Measurements from ENCODE around the gene IFNAR1. TPM values are rescaled to one million over a fixed set of nuclear protein-coding genes. Genes with fewer than 3 reads are reported as not detected.

The IFNAR1 gene
- total and polyA plus RNA-seq, 2 of the 8 experiments (the other 6 are each of a cell fraction or from before 2014, with no cell fraction given), result 3.1 to 17.1 TPM

GRCh38 chr21:33355355-33355754, 30.6 kb downstream of the IFNAR1 start (continued):
- TF ChIP-seq, protein P1, sequence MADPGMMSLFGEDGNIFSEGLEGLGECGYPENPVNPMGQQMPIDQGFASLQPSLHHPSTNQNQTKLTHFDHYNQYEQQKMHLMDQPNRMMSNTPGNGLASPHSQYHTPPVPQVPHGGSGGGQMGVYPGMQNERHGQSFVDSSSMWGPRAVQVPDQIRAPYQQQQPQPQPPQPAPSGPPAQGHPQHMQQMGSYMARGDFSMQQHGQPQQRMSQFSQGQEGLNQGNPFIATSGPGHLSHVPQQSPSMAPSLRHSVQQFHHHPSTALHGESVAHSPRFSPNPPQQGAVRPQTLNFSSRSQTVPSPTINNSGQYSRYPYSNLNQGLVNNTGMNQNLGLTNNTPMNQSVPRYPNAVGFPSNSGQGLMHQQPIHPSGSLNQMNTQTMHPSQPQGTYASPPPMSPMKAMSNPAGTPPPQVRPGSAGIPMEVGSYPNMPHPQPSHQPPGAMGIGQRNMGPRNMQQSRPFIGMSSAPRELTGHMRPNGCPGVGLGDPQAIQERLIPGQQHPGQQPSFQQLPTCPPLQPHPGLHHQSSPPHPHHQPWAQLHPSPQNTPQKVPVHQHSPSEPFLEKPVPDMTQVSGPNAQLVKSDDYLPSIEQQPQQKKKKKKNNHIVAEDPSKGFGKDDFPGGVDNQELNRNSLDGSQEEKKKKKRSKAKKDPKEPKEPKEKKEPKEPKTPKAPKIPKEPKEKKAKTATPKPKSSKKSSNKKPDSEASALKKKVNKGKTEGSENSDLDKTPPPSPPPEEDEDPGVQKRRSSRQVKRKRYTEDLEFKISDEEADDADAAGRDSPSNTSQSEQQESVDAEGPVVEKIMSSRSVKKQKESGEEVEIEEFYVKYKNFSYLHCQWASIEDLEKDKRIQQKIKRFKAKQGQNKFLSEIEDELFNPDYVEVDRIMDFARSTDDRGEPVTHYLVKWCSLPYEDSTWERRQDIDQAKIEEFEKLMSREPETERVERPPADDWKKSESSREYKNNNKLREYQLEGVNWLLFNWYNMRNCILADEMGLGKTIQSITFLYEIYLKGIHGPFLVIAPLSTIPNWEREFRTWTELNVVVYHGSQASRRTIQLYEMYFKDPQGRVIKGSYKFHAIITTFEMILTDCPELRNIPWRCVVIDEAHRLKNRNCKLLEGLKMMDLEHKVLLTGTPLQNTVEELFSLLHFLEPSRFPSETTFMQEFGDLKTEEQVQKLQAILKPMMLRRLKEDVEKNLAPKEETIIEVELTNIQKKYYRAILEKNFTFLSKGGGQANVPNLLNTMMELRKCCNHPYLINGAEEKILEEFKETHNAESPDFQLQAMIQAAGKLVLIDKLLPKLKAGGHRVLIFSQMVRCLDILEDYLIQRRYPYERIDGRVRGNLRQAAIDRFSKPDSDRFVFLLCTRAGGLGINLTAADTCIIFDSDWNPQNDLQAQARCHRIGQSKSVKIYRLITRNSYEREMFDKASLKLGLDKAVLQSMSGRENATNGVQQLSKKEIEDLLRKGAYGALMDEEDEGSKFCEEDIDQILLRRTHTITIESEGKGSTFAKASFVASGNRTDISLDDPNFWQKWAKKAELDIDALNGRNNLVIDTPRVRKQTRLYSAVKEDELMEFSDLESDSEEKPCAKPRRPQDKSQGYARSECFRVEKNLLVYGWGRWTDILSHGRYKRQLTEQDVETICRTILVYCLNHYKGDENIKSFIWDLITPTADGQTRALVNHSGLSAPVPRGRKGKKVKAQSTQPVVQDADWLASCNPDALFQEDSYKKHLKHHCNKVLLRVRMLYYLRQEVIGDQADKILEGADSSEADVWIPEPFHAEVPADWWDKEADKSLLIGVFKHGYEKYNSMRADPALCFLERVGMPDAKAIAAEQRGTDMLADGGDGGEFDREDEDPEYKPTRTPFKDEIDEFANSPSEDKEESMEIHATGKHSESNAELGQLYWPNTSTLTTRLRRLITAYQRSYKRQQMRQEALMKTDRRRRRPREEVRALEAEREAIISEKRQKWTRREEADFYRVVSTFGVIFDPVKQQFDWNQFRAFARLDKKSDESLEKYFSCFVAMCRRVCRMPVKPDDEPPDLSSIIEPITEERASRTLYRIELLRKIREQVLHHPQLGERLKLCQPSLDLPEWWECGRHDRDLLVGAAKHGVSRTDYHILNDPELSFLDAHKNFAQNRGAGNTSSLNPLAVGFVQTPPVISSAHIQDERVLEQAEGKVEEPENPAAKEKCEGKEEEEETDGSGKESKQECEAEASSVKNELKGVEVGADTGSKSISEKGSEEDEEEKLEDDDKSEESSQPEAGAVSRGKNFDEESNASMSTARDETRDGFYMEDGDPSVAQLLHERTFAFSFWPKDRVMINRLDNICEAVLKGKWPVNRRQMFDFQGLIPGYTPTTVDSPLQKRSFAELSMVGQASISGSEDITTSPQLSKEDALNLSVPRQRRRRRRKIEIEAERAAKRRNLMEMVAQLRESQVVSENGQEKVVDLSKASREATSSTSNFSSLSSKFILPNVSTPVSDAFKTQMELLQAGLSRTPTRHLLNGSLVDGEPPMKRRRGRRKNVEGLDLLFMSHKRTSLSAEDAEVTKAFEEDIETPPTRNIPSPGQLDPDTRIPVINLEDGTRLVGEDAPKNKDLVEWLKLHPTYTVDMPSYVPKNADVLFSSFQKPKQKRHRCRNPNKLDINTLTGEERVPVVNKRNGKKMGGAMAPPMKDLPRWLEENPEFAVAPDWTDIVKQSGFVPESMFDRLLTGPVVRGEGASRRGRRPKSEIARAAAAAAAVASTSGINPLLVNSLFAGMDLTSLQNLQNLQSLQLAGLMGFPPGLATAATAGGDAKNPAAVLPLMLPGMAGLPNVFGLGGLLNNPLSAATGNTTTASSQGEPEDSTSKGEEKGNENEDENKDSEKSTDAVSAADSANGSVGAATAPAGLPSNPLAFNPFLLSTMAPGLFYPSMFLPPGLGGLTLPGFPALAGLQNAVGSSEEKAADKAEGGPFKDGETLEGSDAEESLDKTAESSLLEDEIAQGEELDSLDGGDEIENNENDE (IDR thresholded peaks at IDR 0.05; ENCODE audit: insufficient replicate concordance, low read length), result no peak
- no peak for TF ChIP-seq SP2 (IDR thresholded peaks at IDR 0.05; ENCODE audit: low read length)
- TF ChIP-seq KDM4A (IDR thresholded peaks at IDR 0.05; ENCODE audit: low read depth, low read length, severe bottlenecking), result no peak
- TF ChIP-seq, protein P2, sequence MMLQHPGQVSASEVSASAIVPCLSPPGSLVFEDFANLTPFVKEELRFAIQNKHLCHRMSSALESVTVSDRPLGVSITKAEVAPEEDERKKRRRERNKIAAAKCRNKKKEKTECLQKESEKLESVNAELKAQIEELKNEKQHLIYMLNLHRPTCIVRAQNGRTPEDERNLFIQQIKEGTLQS (IDR thresholded peaks at IDR 0.05; ENCODE audit: insufficient read depth, low read depth, low read length), result no peak
- TF ChIP-seq TAF7 (optimal IDR thresholded peaks at IDR 0.05; ENCODE audit: borderline replicate concordance, low read depth, low read length), result no peak
- TF ChIP-seq TEAD4 (IDR thresholded peaks at IDR 0.05; ENCODE audit: low read depth, low read length), result no peak
- no peak for TF ChIP-seq SIX5 (IDR thresholded peaks at IDR 0.05; ENCODE audit: low read depth, low read length)
